ENCODE results near the gene SCO2.

SCO2 gene

DNA sequence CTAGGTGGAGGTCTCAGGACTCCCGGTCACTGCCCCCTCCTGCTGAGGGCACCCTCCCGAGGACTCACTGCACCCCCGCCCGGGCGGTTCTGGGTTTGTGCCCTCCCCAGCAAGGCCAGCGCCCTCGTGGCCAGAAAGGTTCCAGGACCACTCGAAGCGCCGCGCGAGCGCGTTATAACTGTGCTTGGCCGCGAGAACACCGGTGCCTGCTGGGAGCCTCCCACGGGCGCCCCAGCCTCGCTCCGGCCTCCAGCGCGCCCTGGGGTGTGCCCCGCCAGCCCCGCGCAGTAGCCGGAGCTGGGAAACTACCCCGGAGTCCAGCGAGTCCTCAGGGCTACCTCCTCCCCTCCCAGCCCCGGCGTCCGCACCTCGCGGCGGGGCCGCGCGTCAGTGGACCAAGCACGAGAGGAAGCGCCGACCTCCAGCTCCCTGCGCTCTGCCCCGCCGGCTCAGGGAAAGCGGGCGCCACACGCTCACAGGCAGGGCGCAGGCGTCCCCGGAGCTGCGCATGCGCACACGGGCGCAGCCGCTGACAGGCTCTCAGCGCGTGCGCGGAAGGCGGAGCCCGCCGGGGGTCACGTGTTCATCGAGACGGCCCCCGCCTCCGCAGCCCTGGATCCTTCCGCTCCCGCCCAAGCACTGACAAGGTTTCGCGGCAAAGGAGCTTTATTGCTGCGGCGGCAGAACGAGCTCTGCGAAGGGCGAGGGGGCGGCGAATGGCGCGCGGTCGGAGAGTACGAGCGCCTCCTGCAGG is at the start of gene SCO2:
Gene SCO2, minus strand, starts transcription at position 495 of the 754 bp plus-strand sequence. CDS start 1,187 bp downstream, outside the sequence.
- peak; percentile 96 for DNase-seq

GRCh38 chr22:50574383-50574755 is 49.0 kb upstream of the SCO2 start:
- DNase-seq, result no peak

DNA sequence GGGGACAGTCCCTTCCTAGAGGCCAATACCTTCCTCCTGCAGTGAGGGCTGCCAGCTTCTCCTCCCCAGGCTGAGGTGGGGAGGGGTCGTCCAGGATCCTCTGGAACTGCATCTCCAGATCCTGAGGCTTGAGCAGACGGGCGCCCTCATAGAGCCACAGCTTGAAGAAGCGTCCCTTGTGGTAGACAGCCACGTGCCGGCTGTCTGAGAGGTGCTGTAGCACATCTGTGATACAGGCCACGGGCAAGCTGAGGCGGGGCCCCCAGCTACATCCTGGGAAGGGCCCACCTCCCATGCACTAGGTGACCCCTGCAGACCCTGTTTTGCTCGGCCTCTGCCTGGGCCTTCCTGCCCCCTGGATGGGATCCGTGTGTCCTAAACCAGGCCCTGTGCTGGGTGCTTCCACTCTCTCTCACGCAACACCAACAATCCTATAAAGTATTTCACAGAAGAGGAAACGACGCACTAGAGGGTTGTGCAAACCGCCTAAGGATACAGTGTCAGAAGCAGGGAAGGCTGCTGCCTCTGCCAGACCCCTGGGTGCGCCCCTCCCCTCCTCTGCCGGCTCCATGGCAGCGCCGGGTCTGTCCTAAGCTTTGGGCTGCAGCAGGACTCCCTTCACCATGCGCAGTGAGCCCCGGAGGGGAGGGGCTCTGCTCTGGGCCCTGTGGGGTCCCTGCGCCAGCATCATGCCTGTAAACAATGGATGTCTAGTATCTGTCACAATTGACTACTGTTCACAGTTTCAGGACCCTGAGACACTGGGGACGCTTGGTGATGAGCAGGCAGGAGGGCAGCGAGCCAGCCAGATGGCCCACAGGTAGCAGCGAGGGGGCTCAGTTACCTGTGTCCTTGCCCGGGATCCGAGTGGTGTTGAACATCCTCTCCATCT is 48.3 kb upstream of the SCO2 start:
- no peak for DNase-seq

- no peak for DNase-seq
These were observed 47.6 kb upstream of the SCO2 start for GRCh38 chr22:50572965-50573364.

DNA sequence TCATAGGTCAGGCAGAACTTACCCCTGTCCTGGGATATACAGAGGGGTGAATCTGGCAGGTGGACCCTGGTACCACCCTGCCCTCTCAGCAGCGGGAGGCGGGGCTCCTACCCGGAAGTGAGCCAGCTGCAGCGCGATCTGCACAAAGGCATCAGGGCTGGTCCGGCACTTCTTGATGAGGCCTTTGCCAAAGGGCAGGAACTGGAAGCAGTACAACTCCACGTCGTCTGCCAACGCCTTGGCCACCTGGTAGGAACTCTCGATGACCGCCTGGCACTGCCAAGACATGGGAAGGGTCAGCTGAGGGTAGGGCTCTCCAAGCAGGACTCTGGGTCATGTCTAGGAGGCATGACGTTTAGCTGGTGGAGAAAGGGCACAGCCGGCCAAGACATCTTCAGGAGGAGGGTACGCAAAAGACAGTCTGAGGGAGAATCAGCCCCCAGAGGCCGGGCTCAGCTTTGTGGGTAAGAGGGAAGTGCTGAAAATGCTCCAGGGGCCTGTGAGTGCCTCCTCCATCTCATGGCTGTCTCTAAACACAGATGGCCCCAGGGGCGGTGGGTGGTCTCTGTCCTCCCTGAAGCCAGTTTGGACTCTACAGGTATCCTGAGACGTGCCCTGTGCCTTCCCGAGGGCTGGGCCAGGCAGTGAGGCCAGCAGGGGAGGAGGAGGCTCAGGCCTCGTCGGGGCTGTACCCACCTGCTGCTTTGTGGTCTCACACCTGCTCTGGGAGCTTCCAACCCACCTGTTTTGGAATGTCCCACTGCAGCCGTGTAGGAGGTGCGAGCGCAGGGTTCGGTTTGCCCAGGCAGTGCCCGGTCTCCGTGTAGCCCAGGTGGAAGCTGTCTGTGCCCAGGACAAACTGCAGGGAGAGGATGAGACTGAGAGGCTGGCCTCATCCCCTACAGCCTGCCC is 46.1 kb upstream of the SCO2 start:
- DNase-seq, result no peak

- no peak for DNase-seq
These were observed 45.5 kb upstream of the SCO2 start for GRCh38 chr22:50570861-50571260.

- no peak for DNase-seq
These were observed 44.6 kb upstream of the SCO2 start for GRCh38 chr22:50569896-50570535.

DNA sequence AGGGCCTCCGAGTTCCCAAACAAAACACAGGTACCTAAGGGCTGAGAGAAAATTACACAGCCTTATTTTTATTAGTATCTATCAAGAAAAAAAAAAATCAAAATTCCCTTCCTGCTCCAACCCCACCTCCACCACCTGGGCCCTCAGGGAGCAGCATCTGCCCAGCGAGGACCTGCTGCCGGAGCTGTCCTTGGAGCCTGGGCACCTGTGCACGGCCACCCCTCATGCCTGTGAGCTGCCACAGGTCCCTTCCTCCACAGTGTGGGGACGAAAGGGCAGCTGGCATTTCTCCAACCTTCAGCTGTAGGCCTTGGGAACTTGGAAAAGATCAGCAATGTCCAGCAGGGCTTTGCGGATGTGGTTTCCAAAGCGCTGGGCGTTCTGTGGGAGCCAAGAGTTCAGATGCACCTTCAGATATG is 43.7 kb upstream of the SCO2 start:
- no peak for DNase-seq

GRCh38 chr22:50568626-50569025 is 43.2 kb upstream of the SCO2 start:
- no peak for DNase-seq

- no peak for DNase-seq
These were observed 42.4 kb upstream of the SCO2 start for GRCh38 chr22:50567721-50568252.

GRCh38 chr22:50564289-50564688 is 38.9 kb upstream of the SCO2 start:
- DNase-seq, result no peak

DNA sequence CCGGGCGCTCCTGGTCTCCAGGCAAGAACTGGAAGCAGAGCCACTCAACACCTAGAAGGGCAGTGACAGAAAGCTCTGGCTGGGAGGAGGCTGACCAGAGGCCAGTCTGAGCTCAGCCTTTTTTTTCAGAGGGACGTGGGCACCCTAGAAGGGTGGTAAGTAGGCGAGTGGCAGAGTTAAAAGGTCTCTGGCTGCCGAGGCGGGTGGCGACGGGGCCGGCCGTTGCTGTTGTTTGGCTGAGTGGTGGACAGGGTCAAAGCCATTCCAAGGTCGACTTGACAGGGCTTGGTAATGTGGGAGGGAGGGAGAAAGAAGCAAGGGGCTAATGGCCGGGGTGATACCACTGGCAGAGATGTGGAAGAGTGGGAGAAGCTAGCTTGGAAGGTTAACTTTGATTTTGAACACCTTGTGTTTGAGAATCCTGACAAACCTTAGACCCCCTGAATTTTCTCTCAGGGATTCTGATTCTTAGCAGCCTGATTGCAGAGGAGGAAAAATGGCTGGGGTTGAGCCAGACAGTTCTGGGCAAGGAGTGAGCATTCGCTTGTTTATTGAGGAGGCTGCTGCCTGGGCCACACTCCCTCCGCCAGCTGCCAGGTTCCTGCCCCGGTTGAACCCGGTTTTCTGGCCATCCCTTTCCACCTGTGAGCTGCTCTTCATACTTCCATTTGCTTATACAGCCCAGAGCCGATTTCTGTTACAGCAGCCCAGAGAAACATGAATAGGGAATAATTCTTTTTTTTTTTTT is 38.2 kb upstream of the SCO2 start:
- DNase-seq, result no peak

DNA sequence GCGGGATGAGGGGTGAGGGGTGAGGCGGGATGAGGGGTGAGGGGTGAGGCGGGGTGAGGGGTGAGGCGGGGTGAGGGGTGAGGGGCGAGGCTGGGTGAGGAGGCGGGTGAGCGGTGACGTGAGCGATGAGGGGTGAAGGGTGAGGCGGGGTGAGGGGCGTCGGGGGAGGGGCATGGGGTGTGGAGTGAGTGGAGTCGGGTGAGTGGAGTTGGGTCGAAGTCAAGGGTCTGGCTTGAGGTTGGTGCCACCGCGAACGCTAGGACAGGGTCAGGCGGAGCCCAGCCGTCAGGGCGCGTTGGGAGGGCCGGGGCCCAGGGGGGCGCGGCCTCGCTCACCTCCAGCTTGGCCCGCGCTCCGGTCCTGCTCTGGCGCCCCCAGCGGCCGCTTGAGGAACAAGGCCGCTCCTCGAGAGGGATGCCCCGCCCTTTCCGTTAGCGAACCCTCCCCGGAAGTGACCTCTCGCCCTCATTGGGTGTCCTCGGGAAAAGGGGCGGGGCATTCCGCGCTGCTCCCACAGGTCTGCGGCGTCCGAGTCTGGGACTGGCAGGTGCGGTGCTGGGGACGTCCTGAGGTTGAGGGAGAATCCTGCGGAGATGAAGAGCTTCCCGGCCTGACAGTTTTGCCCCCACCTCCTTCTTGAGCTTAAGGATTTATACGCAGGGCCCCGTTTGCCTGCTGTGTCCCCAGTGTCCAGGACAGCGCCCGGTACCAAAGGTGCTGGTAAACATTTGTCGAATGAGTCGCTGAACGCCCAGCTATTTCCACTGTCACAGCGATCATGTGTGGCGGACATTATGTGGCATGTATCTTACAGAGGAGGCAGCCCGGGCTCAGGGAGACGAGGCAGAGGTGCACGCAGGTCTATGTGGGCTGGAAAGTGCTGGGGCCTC is 37.4 kb upstream of the SCO2 start, which contains the start of gene SYCE3:
Gene SYCE3, minus strand, starts transcription at position 397 of the 890 bp plus-strand sequence. CDS start 6,514 bp downstream, outside the sequence.
- peak; percentile 96 for DNase-seq

DNA sequence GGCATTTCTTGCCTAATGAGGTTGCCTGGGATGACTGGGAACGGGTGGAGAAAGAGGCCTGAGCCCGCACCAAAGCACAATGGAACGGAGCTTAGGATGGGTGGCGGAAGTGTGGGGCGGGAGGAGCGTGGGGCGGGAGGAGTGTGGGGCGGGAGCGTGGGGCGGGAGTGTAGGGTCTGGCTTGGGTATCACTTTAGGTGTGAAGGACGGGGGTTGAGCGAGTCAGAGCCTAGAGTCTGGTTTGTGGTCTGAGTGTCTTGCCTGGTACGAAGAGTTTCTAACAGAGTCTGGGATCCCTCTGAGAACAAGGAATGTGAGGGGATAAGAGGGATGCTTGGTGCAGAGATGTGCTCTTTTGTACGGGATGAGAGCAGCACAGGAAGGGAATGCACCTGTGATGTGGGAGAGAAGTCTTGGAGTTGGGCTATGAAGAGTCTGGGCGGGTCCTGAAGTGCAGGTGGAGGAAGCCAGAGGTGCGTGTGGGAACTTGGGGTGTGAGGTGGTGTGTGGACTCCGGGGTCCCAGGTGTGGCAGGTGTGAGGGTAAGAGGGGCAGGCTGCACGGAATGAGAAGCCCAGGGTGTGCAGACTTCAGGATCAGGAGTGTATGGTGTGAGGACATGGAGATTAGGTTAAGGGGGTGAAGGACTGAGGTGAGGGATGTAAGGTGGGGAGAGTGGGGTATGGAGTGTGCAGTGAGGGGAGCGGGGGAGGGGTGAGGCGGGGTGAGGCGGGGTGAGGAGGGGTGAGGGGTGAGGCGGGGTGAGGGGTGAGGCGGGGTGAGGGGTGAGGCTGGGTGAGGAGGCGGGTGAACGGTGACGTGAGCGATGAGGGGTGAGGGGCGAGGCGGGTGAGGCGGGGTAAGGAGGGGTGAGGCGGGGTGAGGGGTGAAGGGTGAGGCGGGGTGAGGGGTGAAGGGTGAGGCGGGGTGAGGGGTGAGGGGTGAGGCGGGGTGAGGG is 36.3 kb upstream of the SCO2 start:
- no peak for DNase-seq

- no peak for DNase-seq
These were observed 34.6 kb upstream of the SCO2 start for GRCh38 chr22:50560034-50560433.

- no peak for DNase-seq
These were observed 31.3 kb upstream of the SCO2 start for GRCh38 chr22:50556703-50557102.

- DNase-seq, result no peak
These were observed 27.9 kb upstream of the SCO2 start for GRCh38 chr22:50553310-50553709.

GRCh38 chr22:50551160-50551752 is 25.9 kb upstream of the SCO2 start:
- no peak for DNase-seq

- DNase-seq, result no peak
These were observed 25.0 kb upstream of the SCO2 start for GRCh38 chr22:50550395-50550794.

Data from activated T-cell treated with anti-CD3 and anti-CD28 coated beads for 4 hours (primary cell).